Panc1 (cell line): ENCODE data around the gene SRRM5. TPM values are rescaled to one million over a fixed set of nuclear protein-coding genes. Genes with fewer than 3 reads are reported as not detected.

Experiments
- ATAC-seq: fragments of 200-7000 bp; cut with Tn5 transposase; 2 replicates; pipeline ENCODE4 v1.9.1; 2020; ENCODE audit warnings: mild to moderate bottlenecking, moderate library complexity
- BruUV-seq: library from RNA; stranded (reverse); fragments of 400-500 nt; replicated peaks from 2 replicates; lab custom pipeline; 2021; lab: Mats Ljungman, UMichigan
- CTCF ChIA-PET: fragments of 300-600 bp; sonication (Branson Sonifier 250); formaldehyde crosslinking; loops from one replicate; lab custom pipeline; 2022; ENCODE audit warnings: antibody characterized with exemption; lab: Charles Lee
- POLR2A ChIA-PET: fragments of 300-600 bp; sonication (Branson Sonifier 250); formaldehyde crosslinking; loops from one replicate; lab custom pipeline; 2022; ENCODE audit warnings: antibody characterized with exemption; lab: Charles Lee
- DNase-seq: peaks from one replicate; pipeline ENCODE4 v3.0.0-alpha.2; 2010; ENCODE audit warnings: low read depth, low spot score
- H3K27ac ChIP-seq: 2 replicates; pipeline ENCODE4 v1.5.1; 2011; ENCODE audit warnings: mild to moderate bottlenecking, low read length, inconsistent platforms
- H3K27me3 ChIP-seq: fragments of 200-500 bp; sonication (Bioruptor generic); 2 replicates; pipeline ENCODE4 v1.6.0; 2014; ENCODE audit warnings: low read length, inconsistent platforms; ENCODE audit not compliant: control insufficient read depth, insufficient read depth
- H3K36me3 ChIP-seq: fragments of 200-500 bp; sonication (Bioruptor generic); 2 replicates; pipeline ENCODE4 v1.5.1; 2014; ENCODE audit warnings: inconsistent platforms, mild to moderate bottlenecking, low read length, moderate library complexity; ENCODE audit not compliant: control insufficient read depth, insufficient read depth
- H3K4me1 ChIP-seq: 2 replicates; pipeline ENCODE4 v1.5.1; 2011; ENCODE audit warnings: inconsistent platforms, mild to moderate bottlenecking, low read length, moderate library complexity; ENCODE audit not compliant: control insufficient read depth, insufficient read depth
- H3K4me3 ChIP-seq, 2 experiments: 2 replicates each; pipeline ENCODE4 v1.5.1; 2011 to 2012; ENCODE audit warnings: low read depth in 2 of 2, low read length in 2 of 2, mild to moderate bottlenecking in 2 of 2, inconsistent platforms in 1 of 2, moderate library complexity in 1 of 2
- H3K9me3 ChIP-seq: fragments of 200-500 bp; sonication (Bioruptor generic); 2 replicates; pipeline ENCODE4 v1.5.1; 2014; ENCODE audit warnings: low read depth, mild to moderate bottlenecking, inconsistent platforms, low read length, moderate library complexity; ENCODE audit not compliant: control insufficient read depth, insufficient read depth
- POLR2AphosphoS5 ChIP-seq: IDR thresholded peaks from 2 replicates; pipeline ENCODE4 v1.6.1; 2012; ENCODE audit warnings: mild to moderate bottlenecking, low read depth, low read length, moderate library complexity
- SIN3A ChIP-seq: IDR thresholded peaks from 2 replicates; pipeline ENCODE4 v1.6.1; 2012; ENCODE audit warnings: low read depth, mild to moderate bottlenecking, low read length, moderate library complexity, borderline replicate concordance; ENCODE audit not compliant: insufficient read depth
- TCF7L2 ChIP-seq: IDR thresholded peaks from 2 replicates; pipeline ENCODE4 v1.6.1; 2011; ENCODE audit warnings: mild to moderate bottlenecking, low read depth, low read length, inconsistent platforms
- in situ Hi-C: cut with HindIII; loops from 2 replicates; pipeline ENCODE4 v1.10.0; 2016; ENCODE audit warnings: low sequenced_read_pairs, low pct_unique_long_range_greater_than_20kb
- intact Hi-C: fragments of 100-400 bp; cut with micrococcal nuclease; formaldehyde crosslinking; loops from one replicate; pipeline ENCODE4 v1.10.0; 2022; ENCODE audit not compliant: unreplicated experiment
- total RNA-seq: library from RNA; stranded (reverse); gene quantifications from one replicate; pipeline ENCODE4 v1.2.1, GENCODE V29; 2021; ENCODE audit not compliant: unreplicated experiment
- TF ChIP-seq, protein P1 (sequence below), 2 experiments: IDR thresholded peaks; 2 replicates each; pipeline ENCODE4 v1.6.1; 2011 to 2012; ENCODE audit warnings: low read depth in 2 of 2, control low read depth in 1 of 2, low read length in 1 of 2, mild to moderate bottlenecking in 1 of 2, moderate library complexity in 1 of 2; ENCODE audit not compliant: insufficient read depth in 1 of 2
- TF ChIP-seq, protein P2 (sequence below): fragments of 450-650 bp; IDR thresholded peaks from 2 replicates; pipeline ENCODE4 v1.5.1; 2017; ENCODE audit warnings: mild to moderate bottlenecking

The SRRM5 gene
- total RNA-seq, 1 experiment from 2014 or later, result 0.10 TPM

DNA sequence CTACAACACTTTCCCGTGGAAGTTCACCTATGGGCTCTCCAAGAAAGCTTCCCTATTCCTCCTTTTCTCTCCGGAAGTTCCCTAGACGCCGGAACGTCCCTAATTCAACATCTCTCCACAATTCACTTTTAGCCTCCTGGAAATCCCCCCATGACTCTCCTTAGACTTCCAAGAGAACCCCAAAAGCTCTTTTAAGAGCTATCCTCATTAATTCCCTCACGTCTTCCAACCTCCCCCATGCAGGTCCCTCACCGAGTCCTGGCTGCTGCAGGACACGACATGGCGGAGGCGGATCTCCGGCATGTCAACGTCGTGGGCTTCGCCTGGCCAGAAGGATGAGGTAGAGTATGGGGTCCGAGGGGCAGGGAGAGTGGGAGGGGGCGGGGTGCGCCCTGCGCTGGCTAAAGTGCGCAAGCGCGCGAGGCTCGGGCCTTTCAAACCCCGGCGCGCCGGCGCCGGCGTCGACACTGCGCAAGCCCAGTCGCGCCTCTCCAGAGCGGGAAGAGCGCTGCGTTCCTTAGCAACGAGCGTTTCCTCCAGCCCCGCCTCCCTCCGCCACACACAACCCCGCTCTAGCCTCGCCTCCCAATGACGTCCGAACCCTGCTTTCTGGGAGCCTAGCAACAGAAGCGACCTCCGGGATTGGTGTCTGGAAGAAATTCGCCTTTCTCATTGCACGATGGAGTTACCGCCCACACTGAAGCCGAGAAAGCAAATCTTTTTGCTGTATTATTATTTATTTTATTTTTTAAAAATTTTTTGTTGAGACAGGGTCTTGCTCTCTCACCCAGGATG is 36.5 kb upstream of the SRRM5 start, which contains the start of the genes PINLYP and XRCC1:
TSS of gene PINLYP (plus strand) at position 646 of the 795 bp plus-strand sequence. CDS start 1,391 bp downstream, outside the sequence.
TSS of gene XRCC1 (minus strand) at position 372 of the 795 bp plus-strand sequence. CDS start at position 303, 69 bp downstream.
- peak within 1 kb of the TSS; percentile 96 for H3K27ac ChIP-seq
- intact Hi-C loops (no loop called here), in situ Hi-C loops (no loop called here)
- H3K4me1 ChIP-seq, result peaks cover 3% of the 10 kb centered on the region; the same call in 1 of the 2 replicates
- H3K4me3 ChIP-seq, result peak within 1 kb of the TSS; percentile 74 to 99
- ATAC-seq (peak; percentile 100), DNase-seq (peak; percentile 81)
- TF ChIP-seq, protein P1, sequence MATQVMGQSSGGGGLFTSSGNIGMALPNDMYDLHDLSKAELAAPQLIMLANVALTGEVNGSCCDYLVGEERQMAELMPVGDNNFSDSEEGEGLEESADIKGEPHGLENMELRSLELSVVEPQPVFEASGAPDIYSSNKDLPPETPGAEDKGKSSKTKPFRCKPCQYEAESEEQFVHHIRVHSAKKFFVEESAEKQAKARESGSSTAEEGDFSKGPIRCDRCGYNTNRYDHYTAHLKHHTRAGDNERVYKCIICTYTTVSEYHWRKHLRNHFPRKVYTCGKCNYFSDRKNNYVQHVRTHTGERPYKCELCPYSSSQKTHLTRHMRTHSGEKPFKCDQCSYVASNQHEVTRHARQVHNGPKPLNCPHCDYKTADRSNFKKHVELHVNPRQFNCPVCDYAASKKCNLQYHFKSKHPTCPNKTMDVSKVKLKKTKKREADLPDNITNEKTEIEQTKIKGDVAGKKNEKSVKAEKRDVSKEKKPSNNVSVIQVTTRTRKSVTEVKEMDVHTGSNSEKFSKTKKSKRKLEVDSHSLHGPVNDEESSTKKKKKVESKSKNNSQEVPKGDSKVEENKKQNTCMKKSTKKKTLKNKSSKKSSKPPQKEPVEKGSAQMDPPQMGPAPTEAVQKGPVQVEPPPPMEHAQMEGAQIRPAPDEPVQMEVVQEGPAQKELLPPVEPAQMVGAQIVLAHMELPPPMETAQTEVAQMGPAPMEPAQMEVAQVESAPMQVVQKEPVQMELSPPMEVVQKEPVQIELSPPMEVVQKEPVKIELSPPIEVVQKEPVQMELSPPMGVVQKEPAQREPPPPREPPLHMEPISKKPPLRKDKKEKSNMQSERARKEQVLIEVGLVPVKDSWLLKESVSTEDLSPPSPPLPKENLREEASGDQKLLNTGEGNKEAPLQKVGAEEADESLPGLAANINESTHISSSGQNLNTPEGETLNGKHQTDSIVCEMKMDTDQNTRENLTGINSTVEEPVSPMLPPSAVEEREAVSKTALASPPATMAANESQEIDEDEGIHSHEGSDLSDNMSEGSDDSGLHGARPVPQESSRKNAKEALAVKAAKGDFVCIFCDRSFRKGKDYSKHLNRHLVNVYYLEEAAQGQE (IDR thresholded peaks at IDR 0.05; ENCODE audit: insufficient read depth in 1 of 2, low read depth in 2 of 2, low read length in 1 of 2), result no peak
- no peak for TF ChIP-seq SIN3A
- TF ChIP-seq POLR2AphosphoS5, result no peak
- no peak for TF ChIP-seq TCF7L2
- TF ChIP-seq, protein P2, sequence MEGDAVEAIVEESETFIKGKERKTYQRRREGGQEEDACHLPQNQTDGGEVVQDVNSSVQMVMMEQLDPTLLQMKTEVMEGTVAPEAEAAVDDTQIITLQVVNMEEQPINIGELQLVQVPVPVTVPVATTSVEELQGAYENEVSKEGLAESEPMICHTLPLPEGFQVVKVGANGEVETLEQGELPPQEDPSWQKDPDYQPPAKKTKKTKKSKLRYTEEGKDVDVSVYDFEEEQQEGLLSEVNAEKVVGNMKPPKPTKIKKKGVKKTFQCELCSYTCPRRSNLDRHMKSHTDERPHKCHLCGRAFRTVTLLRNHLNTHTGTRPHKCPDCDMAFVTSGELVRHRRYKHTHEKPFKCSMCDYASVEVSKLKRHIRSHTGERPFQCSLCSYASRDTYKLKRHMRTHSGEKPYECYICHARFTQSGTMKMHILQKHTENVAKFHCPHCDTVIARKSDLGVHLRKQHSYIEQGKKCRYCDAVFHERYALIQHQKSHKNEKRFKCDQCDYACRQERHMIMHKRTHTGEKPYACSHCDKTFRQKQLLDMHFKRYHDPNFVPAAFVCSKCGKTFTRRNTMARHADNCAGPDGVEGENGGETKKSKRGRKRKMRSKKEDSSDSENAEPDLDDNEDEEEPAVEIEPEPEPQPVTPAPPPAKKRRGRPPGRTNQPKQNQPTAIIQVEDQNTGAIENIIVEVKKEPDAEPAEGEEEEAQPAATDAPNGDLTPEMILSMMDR, result no peak
- no peaks in the 10 kb centered on the region for H3K27me3 ChIP-seq
- no TSS peak for BruUV-seq
- ChIA-PET POLR2A (interaction anchor here (0.6 kb wide), 1 partner anchor 87 kb away, joined by 3 read pairs; no protein-coding TSS in a partner anchor), CTCF (no interaction called here)
- H3K9me3 ChIP-seq, result no peaks in the 10 kb centered on the region
- peaks cover 7% of the 10 kb centered on the region; the same call in 1 of the 2 replicates for H3K36me3 ChIP-seq

DNA sequence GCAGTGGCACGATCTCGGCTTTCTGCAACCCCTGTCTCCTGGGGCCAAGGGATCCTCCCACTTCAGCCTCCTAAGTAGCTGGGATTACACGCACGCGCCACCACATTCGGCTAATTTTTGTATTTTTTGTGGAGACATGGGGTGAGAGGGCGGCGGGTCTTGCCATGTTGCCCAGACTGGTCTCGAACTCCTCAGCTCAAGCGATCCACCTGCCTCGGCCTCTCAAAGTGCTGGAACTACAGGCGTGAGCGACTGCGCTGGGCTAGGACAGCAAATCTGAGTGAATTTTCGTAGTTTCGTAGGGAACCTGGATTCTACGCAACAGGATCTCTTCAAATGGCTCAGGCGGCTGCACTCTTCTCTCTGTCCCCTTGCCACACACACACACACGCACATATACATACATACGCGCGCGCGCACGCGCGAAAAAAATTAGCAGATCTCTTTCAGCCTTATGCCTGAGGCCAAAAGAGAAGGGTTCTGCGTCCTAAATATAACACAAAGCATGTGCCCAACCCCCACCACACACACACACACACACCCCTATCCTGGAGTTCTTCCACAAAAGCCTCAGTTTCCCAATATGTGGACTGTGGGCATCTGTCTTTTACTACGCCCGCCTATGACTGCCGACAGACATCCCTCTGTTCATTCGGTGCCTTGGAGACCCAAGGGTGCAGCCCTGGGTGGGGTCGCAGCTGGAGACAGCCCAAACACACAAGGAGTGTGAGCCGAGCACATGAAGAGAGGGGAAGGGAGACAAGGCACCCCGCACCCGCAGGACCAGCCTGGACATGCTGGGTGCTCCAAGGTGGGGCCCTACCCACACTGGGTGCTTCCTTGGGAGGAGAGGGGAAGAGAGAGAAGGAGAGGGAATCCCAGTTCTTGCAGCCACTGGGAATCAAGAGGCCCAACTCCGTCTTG is 35.7 kb upstream of the SRRM5 start:
- Histone ChIP-seq H3K36me3 (peaks cover 7% of the 10 kb centered on the region; the same call in 1 of the 2 replicates), H3K27me3 (no peaks in the 10 kb centered on the region), H3K4me3 (peak overlapping the region; percentile 74 to 99), H3K4me1 (peaks cover 3% of the 10 kb centered on the region; the same call in 1 of the 2 replicates), H3K9me3 (no peaks in the 10 kb centered on the region), H3K27ac (peak overlapping the region; percentile 85)
- in situ Hi-C loops, result no loop called here
- ChIA-PET POLR2A (no interaction called here), CTCF (no interaction called here)
- ATAC-seq (peak; percentile 23; the same call in 1 of the 2 replicates), DNase-seq (no peak)
- intact Hi-C loops, result no loop called here
- TF ChIP-seq, protein P2, result no peak
- TF ChIP-seq TCF7L2, result no peak
- TF ChIP-seq SIN3A, result no peak
- TF ChIP-seq, protein P1 (IDR thresholded peaks at IDR 0.05; ENCODE audit: insufficient read depth in 1 of 2, low read depth in 2 of 2, low read length in 1 of 2), result no peak
- no peak for TF ChIP-seq POLR2AphosphoS5
- no TSS peak for BruUV-seq
